H9 (cell line): ENCODE measurements around the gene PLCD3. TPM values are rescaled to one million over a fixed set of nuclear protein-coding genes. Genes with fewer than 3 reads are reported as not detected.

Experiments used
- DNase-seq: peaks from one replicate; pipeline ENCODE4 v3.0.0-alpha.2; 2017
- H2AFZ ChIP-seq: one replicate; pipeline ENCODE4 v1.6.1; 2013; ENCODE audit warnings: mild to moderate bottlenecking, low read length, control low read depth, moderate library complexity
- H2AK5ac ChIP-seq: 2 replicates; pipeline ENCODE4 v1.6.1; 2013; ENCODE audit warnings: low read length, control low read depth, mixed read lengths; ENCODE audit not compliant: insufficient read length
- H2BK120ac ChIP-seq: one replicate; pipeline ENCODE4 v1.6.1; 2013; ENCODE audit warnings: low read depth, mild to moderate bottlenecking, low read length, control low read depth, inconsistent platforms; ENCODE audit not compliant: poor library complexity, severe bottlenecking
- H2BK12ac ChIP-seq: 2 replicates; pipeline ENCODE4 v1.6.1; 2013; ENCODE audit warnings: low read length, control low read depth, mixed read lengths, low read depth; ENCODE audit not compliant: insufficient read length
- H2BK15ac ChIP-seq: 2 replicates; pipeline ENCODE4 v1.6.1; 2013; ENCODE audit warnings: low read depth, low read length, control low read depth
- H2BK20ac ChIP-seq: one replicate; pipeline ENCODE4 v1.6.1; 2013; ENCODE audit warnings: low read depth, mild to moderate bottlenecking, low read length, control low read depth, inconsistent platforms; ENCODE audit not compliant: poor library complexity, severe bottlenecking
- H2BK5ac ChIP-seq: 2 replicates; pipeline ENCODE4 v1.6.1; 2013; ENCODE audit warnings: low read length, control low read depth, mixed read lengths; ENCODE audit not compliant: insufficient read length
- H3K14ac ChIP-seq: 2 replicates; pipeline ENCODE4 v1.6.1; 2013; ENCODE audit warnings: low read length, control low read depth; ENCODE audit not compliant: insufficient read depth
- H3K18ac ChIP-seq: 2 replicates; pipeline ENCODE4 v1.6.1; 2013; ENCODE audit warnings: low read depth, mild to moderate bottlenecking, mixed read lengths, low read length, control low read depth; ENCODE audit not compliant: insufficient read length
- H3K23ac ChIP-seq: 2 replicates; pipeline ENCODE4 v1.6.1; 2013; ENCODE audit warnings: low read length, control low read depth, mixed read lengths, low read depth; ENCODE audit not compliant: insufficient read length
- H3K23me2 ChIP-seq: 2 replicates; pipeline ENCODE4 v1.6.1; 2013; ENCODE audit warnings: low read depth, mild to moderate bottlenecking, mixed read lengths, low read length, control low read depth; ENCODE audit not compliant: insufficient read length, poor library complexity, severe bottlenecking
- H3K27ac ChIP-seq: 2 replicates; pipeline ENCODE4 v1.5.1; 2013; ENCODE audit warnings: low read length, control low read depth, mixed read lengths, low read depth; ENCODE audit not compliant: insufficient read length
- H3K27me3 ChIP-seq: 2 replicates; pipeline ENCODE4 v1.6.1; 2013; ENCODE audit warnings: low read length, control low read depth, inconsistent platforms; ENCODE audit not compliant: insufficient read depth
- H3K4ac ChIP-seq: 2 replicates; pipeline ENCODE4 v1.6.1; 2013; ENCODE audit warnings: low read depth, mild to moderate bottlenecking, control low read depth, inconsistent platforms, low read length, moderate library complexity
- H3K4me1 ChIP-seq: 2 replicates; pipeline ENCODE4 v1.6.1; 2013; ENCODE audit warnings: low read length, control low read depth, inconsistent platforms; ENCODE audit not compliant: insufficient read depth
- H3K4me2 ChIP-seq: 2 replicates; pipeline ENCODE4 v1.6.1; 2013; ENCODE audit warnings: low read length, control low read depth, mixed read lengths; ENCODE audit not compliant: insufficient read length, insufficient read depth
- H3K56ac ChIP-seq: 2 replicates; pipeline ENCODE4 v1.6.1; 2013; ENCODE audit warnings: low read depth, mild to moderate bottlenecking, mixed read lengths, low read length, control low read depth; ENCODE audit not compliant: insufficient read length
- H3K79me1 ChIP-seq: 2 replicates; pipeline ENCODE4 v1.6.1; 2013; ENCODE audit warnings: low read depth, mild to moderate bottlenecking, moderate library complexity, low read length, control low read depth, inconsistent platforms; ENCODE audit not compliant: insufficient read depth, poor library complexity, severe bottlenecking
- H3K79me2 ChIP-seq: 2 replicates; pipeline ENCODE4 v1.6.1; 2013; ENCODE audit warnings: low read length, control low read depth, inconsistent platforms; ENCODE audit not compliant: insufficient read depth
- H3K9ac ChIP-seq: 2 replicates; pipeline ENCODE4 v1.6.1; 2013; ENCODE audit warnings: low read length, control low read depth, mixed read lengths; ENCODE audit not compliant: insufficient read length; ENCODE audit errors: extremely low read depth
- H3K9me3 ChIP-seq: one replicate; pipeline ENCODE4 v1.6.1; 2013; ENCODE audit warnings: low read depth, low read length, inconsistent platforms; ENCODE audit not compliant: control insufficient read depth
- H3T11ph ChIP-seq: one replicate; pipeline ENCODE4 v1.6.1; 2013; ENCODE audit warnings: mild to moderate bottlenecking, low read length, control low read depth, inconsistent platforms
- H4K20me1 ChIP-seq: one replicate; pipeline ENCODE4 v1.6.1; 2013; ENCODE audit not compliant: control insufficient read depth, insufficient read length, insufficient read depth
- H4K5ac ChIP-seq: 2 replicates; pipeline ENCODE4 v1.6.1; 2013; ENCODE audit warnings: low read depth, mild to moderate bottlenecking, mixed read lengths, low read length, control low read depth; ENCODE audit not compliant: insufficient read length
- H4K8ac ChIP-seq: replicated peaks from 2 replicates; pipeline ENCODE4 v1.6.1; 2013; ENCODE audit warnings: low read length, control low read depth, mixed read lengths, low read depth; ENCODE audit not compliant: insufficient read length
- H4K91ac ChIP-seq: 2 replicates; pipeline ENCODE4 v1.6.1; 2013; ENCODE audit warnings: low read depth, mild to moderate bottlenecking, moderate library complexity, mixed read lengths, low read length, control low read depth; ENCODE audit not compliant: insufficient read length
- H3K27ac Mint-ChIP-seq, 3 experiments: 2 replicates in 2 of 3; 3 replicates in 1 of 3; pipeline ENCODE4 v1.8.0; 2020 to 2021; ENCODE audit warnings: mixed read lengths in 3 of 3, mild to moderate bottlenecking in 1 of 3, moderate library complexity in 1 of 3
- H3K27me3 Mint-ChIP-seq: 2 replicates; pipeline ENCODE4 v1.8.0; 2021; ENCODE audit warnings: low read depth, mild to moderate bottlenecking, moderate library complexity, mixed read lengths
- H3K36me3 Mint-ChIP-seq, 3 experiments: 2 replicates in 2 of 3; 3 replicates in 1 of 3; pipeline ENCODE4 v1.8.0; 2020 to 2021; ENCODE audit warnings: low read depth in 3 of 3, mixed read lengths in 3 of 3; ENCODE audit not compliant: insufficient read depth in 1 of 3
- H3K4me1 Mint-ChIP-seq, 2 experiments: 2 replicates each; pipeline ENCODE4 v1.8.0; 2020; ENCODE audit warnings: mixed read lengths in 2 of 2
- H3K4me3 Mint-ChIP-seq, 2 experiments: 2 replicates in 1 of 2; 3 replicates in 1 of 2; pipeline ENCODE4 v1.8.0; 2020 to 2021; ENCODE audit warnings: mild to moderate bottlenecking in 2 of 2, mixed read lengths in 2 of 2, moderate library complexity in 1 of 2
- H3K9me3 Mint-ChIP-seq, 2 experiments: 2 replicates in 1 of 2; 3 replicates in 1 of 2; pipeline ENCODE4 v1.8.0; 2020; ENCODE audit warnings: mild to moderate bottlenecking in 2 of 2, mixed read lengths in 2 of 2, moderate library complexity in 1 of 2
- WGBS: extraction: QIAGEN DNeasy Blood & Tissue Kit; methylation state at CpG from one replicate; pipeline ENCODE4 v1.1.7; 2013; ENCODE audit warnings: missing lambda C conversion rate, low lambda C conversion rate, mixed read lengths; ENCODE audit not compliant: insufficient read length; ENCODE audit errors: extremely low coverage; 5-methylcytosine and 5-hydroxymethylcytosine counted together
- microRNA-seq: library from miRNA; unstranded; fragments of <30 nt; microRNA quantifications from one replicate; pipeline ENCODE4, GENCODE V29; 2020; ENCODE audit warnings: borderline microRNAs expressed
- total RNA-seq: library from RNA; stranded (reverse); gene quantifications from 2 replicates; pipeline ENCODE4 v1.2.1, GENCODE V29; 2021
- TF ChIP-seq, protein P1 (sequence below): fragments of 200-600 bp; sonication (generic); conservative IDR thresholded peaks from 3 replicates; pipeline ENCODE4 v1.8.0; 2021; ENCODE audit warnings: antibody characterized with exemption, mild to moderate bottlenecking

Gene PLCD3
- total RNA-seq, 1 experiment from 2014 or later: 41.6 TPM

DNA sequence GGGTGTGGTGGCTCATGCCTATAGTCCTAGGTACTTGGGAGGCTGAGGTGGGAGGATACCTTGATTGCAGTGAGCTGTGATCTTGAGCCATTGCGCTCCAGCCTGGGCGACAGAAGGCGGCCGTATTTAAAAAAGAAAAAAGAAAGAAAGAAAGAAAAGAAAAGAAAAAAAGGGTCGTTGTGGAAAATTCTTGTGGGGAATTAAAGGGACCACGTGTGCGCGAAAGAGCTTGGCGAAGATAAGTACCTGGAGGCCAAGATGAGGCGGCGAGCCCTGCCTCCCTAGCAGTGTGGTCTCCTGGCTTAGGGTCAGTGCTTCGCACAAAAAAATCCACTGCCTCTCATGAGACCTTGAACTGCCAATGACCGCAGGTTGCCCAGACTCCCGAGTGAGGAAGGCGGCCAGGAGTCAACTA lies 71.9 kb downstream of the PLCD3 start:
- no peak overlapping the region for H3K18ac ChIP-seq
- no peak overlapping the region for H3K4ac ChIP-seq
- DNase-seq: no peak
- H3K4me1 ChIP-seq: no peaks in the 10 kb centered on the region
- H3K23me2 ChIP-seq: peaks cover 6% of the 10 kb centered on the region
- H2BK20ac ChIP-seq: no peak overlapping the region
- peak overlapping the region; percentile 72 for H3K9ac ChIP-seq
- H3K27ac ChIP-seq: no peak overlapping the region
- peak overlapping the region; percentile 88 to 100 (median 93) for H3K27ac Mint-ChIP-seq
- H3K4me2 ChIP-seq: peak overlapping the region; percentile 85
- no peak overlapping the region for H2BK5ac ChIP-seq
- no peak overlapping the region for H2AFZ ChIP-seq
- no peak overlapping the region for H2BK15ac ChIP-seq
- H3K14ac ChIP-seq: peak overlapping the region; percentile 14; the same call in 1 of the 2 replicates
- peaks cover 2 to 18% (median 13%) of the 10 kb centered on the region in 3 experiments; a peak in 5 of 7 replicates for H3K36me3 Mint-ChIP-seq
- H4K5ac ChIP-seq: no peak overlapping the region
- H3T11ph ChIP-seq: no peak overlapping the region
- H3K23ac ChIP-seq: no peak overlapping the region
- no peak overlapping the region for H2AK5ac ChIP-seq
- no peaks in the 10 kb centered on the region for H3K9me3 ChIP-seq
- no peaks in the 10 kb centered on the region for H4K20me1 ChIP-seq
- no peak overlapping the region for H4K8ac ChIP-seq
- H3K56ac ChIP-seq: no peak overlapping the region
- no peaks in the 10 kb centered on the region; a peak in 1 of 5 replicates for H3K9me3 Mint-ChIP-seq
- peak overlapping the region; percentile 93 to 100 for H3K4me3 Mint-ChIP-seq
- H2BK12ac ChIP-seq: no peak overlapping the region
- H3K79me2 ChIP-seq: peaks cover 19% of the 10 kb centered on the region; the same call in 1 of the 2 replicates
- peaks cover 4 to 13% of the 10 kb centered on the region in 2 experiments for H3K4me1 Mint-ChIP-seq
- H3K79me1 ChIP-seq: peaks cover 2% of the 10 kb centered on the region
- H2BK120ac ChIP-seq: no peak overlapping the region
- H3K27me3 Mint-ChIP-seq: no peaks in the 10 kb centered on the region; the same call in 1 of the 2 replicates
- WGBS: no CpG with 5 or more reads among the region's 15 CpGs
- TF ChIP-seq, protein P1, sequence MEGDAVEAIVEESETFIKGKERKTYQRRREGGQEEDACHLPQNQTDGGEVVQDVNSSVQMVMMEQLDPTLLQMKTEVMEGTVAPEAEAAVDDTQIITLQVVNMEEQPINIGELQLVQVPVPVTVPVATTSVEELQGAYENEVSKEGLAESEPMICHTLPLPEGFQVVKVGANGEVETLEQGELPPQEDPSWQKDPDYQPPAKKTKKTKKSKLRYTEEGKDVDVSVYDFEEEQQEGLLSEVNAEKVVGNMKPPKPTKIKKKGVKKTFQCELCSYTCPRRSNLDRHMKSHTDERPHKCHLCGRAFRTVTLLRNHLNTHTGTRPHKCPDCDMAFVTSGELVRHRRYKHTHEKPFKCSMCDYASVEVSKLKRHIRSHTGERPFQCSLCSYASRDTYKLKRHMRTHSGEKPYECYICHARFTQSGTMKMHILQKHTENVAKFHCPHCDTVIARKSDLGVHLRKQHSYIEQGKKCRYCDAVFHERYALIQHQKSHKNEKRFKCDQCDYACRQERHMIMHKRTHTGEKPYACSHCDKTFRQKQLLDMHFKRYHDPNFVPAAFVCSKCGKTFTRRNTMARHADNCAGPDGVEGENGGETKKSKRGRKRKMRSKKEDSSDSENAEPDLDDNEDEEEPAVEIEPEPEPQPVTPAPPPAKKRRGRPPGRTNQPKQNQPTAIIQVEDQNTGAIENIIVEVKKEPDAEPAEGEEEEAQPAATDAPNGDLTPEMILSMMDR: no peak
- H3K27me3 ChIP-seq: no peaks in the 10 kb centered on the region
- no peak overlapping the region for H4K91ac ChIP-seq

Small RNA genes within 50 kb of the gene (microRNA-seq; reads per million reads assigned to microRNA genes)
- gene MIR6784: not detected

Other genes starting within 250 kb of the PLCD3 start
- gene EFTUD2, start 233.1 kb downstream of the PLCD3 start, total RNA-seq: 150 and 161 TPM in 2 replicates
- gene GFAP, start 217.0 kb downstream of the PLCD3 start, total RNA-seq: 1.1 and 1.2 TPM in 2 replicates
- gene KIF18B, start 184.7 kb downstream of the PLCD3 start, total RNA-seq: 51.8 and 52.6 TPM in 2 replicates
- 6.0 and 6.4 TPM in 2 replicates for gene C1QL1, start 164.2 kb downstream of the PLCD3 start, total RNA-seq
- gene DCAKD, start 80.9 kb downstream of the PLCD3 start, total RNA-seq: 48.3 and 53.2 TPM in 2 replicates
- 150 and 151 TPM in 2 replicates for gene NMT1, start 71.2 kb downstream of the PLCD3 start, total RNA-seq
- 9.7 and 10.5 TPM in 2 replicates for gene ACBD4, start 3.2 kb upstream of the PLCD3 start, total RNA-seq
- gene HEXIM1, start 16.0 kb upstream of the PLCD3 start, total RNA-seq: 32.4 and 33.0 TPM in 2 replicates
- 12.5 and 16.1 TPM in 2 replicates for gene HEXIM2, start 29.4 kb upstream of the PLCD3 start, total RNA-seq
- 6.3 and 6.9 TPM in 2 replicates for gene FMNL1, start 89.4 kb upstream of the PLCD3 start, total RNA-seq
- 0.42 and 0.81 TPM in 2 replicates for gene SPATA32, start 129.6 kb upstream of the PLCD3 start, total RNA-seq
- gene MAP3K14, start 184.5 kb upstream of the PLCD3 start, total RNA-seq: 7.6 and 7.8 TPM in 2 replicates